Measurements from ENCODE around the gene ZNF570. TPM values are rescaled to one million over a fixed set of nuclear protein-coding genes. Genes with fewer than 3 reads are reported as not detected.

The ZNF570 gene
- total and polyA plus RNA-seq, 9 of the 15 experiments (the other 6 are each of a cell fraction or from before 2014, with no cell fraction given): 0.09 to 0.95 (median 0.38) TPM

- in situ Hi-C loops (cut with MboI): no loop called here
- Histone ChIP-seq H3K4me3 (peak overlapping the region; percentile 61), H3K27ac (ENCODE audit: extremely low read depth, low read depth, low read length) (peak overlapping the region; percentile 82; the same call in 1 of the 3 replicates), H3K27me3 (ENCODE audit: control insufficient read depth in 2 of 2, insufficient read depth in 2 of 2, low read length in 2 of 2) (no peaks in the 10 kb centered on the region), H3K9me3 (replicated peaks; ENCODE audit: control insufficient read depth, insufficient read depth, low read depth, low read length) (peaks cover 3% of the 10 kb centered on the region; the same call in 1 of the 2 replicates), H4K20me1 (replicated peaks; ENCODE audit: control insufficient read depth, insufficient read depth, low read length) (no peaks in the 10 kb centered on the region), H3K79me2 (ENCODE audit: control insufficient read depth, insufficient read depth, low read length) (no peaks in the 10 kb centered on the region; the same call in 2 of the 3 replicates), H3K9me1 (ENCODE audit: control insufficient read depth, insufficient read depth, low read length) (no peaks in the 10 kb centered on the region), H3K4me2 (ENCODE audit: insufficient read depth, low read length) (peak overlapping the region; percentile 85), H3K9ac (ENCODE audit: insufficient read depth in 1 of 2, low read depth in 2 of 2, low read length in 2 of 2) (peak overlapping the region; percentile 59 to 73; a peak in 3 of 4 replicates), H3K4me1 (replicated peaks in 1 of 2; ENCODE audit: control insufficient read depth in 2 of 2, insufficient read depth in 2 of 2, low read length in 2 of 2) (peaks cover 0 to 10% of the 10 kb centered on the region in 2 experiments; a peak in 2 of 5 replicates), H2AFZ (ENCODE audit: low read depth, low read length) (peak overlapping the region; percentile 90), H3K36me3 (ENCODE audit: control insufficient read depth, insufficient read depth, low read length) (peaks cover 7% of the 10 kb centered on the region; the same call in 1 of the 3 replicates)
- 26% methylated on average over 18 of the region's 18 CpGs for WGBS (ENCODE audit: insufficient coverage, low coverage, missing lambda C conversion rate)
- BruUV-seq (replicated peaks): TSS peak; percentile 91
- TF ChIP-seq HMBOX1 (IDR thresholded peaks at IDR 0.05): no peak
- peak in 1 of 3 experiments; percentile 92; a peak in 2 of 6 replicates for TF ChIP-seq ZBTB11 (CRISPR knock-in tag; IDR thresholded peaks at IDR 0.05)
- no peak for TF ChIP-seq UBTF (IDR thresholded peaks at IDR 0.05; ENCODE audit: borderline replicate concordance in 1 of 2, low read depth in 2 of 2, low read length in 2 of 2)
- TF ChIP-seq NR2C2 (CRISPR knock-in tag; IDR thresholded peaks at IDR 0.05): no peak
- TF ChIP-seq NR2C2 (tag; IDR thresholded peaks at IDR 0.05): peak; percentile 82
- peak; percentile 55 for TF ChIP-seq PHF20 (IDR thresholded peaks at IDR 0.05; ENCODE audit: partially characterized antibody)
- TF ChIP-seq ZBTB12 (CRISPR knock-in tag; IDR thresholded peaks at IDR 0.05): peak; percentile 57
- 0 out of 2 replicates have a peak, but pooled peaks have one; percentile 9 for TF ChIP-seq ZNF766 (CRISPR knock-in tag; conservative IDR thresholded peaks at IDR 0.05)
- TF ChIP-seq HOXB6 (CRISPR knock-in tag; IDR thresholded peaks at IDR 0.05; ENCODE audit: borderline replicate concordance): no peak
- peak; percentile 85 for TF ChIP-seq GABPA (tag; conservative IDR thresholded peaks at IDR 0.05; ENCODE audit: low read depth)
- CTCF ChIA-PET (ENCODE audit: low intra/inter-chr PET ratio): no interaction called here
- POLR2A ChIA-PET: interaction anchor here (0.6 kb wide), 1 partner anchor 578 kb away, joined by 6 read pairs; no protein-coding TSS in a partner anchor
- intact Hi-C loops (cut with micrococcal nuclease): loop anchor here (1.0 kb wide), 1 partner anchor 127 kb away; the partner anchor contains the start of genes ZNF540 and ZNF571
- FAIRE-seq (no peak), DNase-seq (ENCODE audit: extremely low read depth in 1 of 4, low spot score in 3 of 4) (no peak), ATAC-seq (no peak)
These were observed 1.5 kb upstream of the ZNF570 start for GRCh38 chr19:37467608-37468090.
